COR-L47 (cell line): ENCODE measurements around the gene SPATA24.
"Not testable (repeated sequence)": the region's sequence is repeated elsewhere in the genome, so short reads cannot be mapped to it uniquely, and the experiment has no call there.

ENCODE experiments used
- DNase-seq: peaks from one replicate; lab custom pipeline; 2025; lab: John Stamatoyannopoulos, UW

The SPATA24 gene

DNA sequence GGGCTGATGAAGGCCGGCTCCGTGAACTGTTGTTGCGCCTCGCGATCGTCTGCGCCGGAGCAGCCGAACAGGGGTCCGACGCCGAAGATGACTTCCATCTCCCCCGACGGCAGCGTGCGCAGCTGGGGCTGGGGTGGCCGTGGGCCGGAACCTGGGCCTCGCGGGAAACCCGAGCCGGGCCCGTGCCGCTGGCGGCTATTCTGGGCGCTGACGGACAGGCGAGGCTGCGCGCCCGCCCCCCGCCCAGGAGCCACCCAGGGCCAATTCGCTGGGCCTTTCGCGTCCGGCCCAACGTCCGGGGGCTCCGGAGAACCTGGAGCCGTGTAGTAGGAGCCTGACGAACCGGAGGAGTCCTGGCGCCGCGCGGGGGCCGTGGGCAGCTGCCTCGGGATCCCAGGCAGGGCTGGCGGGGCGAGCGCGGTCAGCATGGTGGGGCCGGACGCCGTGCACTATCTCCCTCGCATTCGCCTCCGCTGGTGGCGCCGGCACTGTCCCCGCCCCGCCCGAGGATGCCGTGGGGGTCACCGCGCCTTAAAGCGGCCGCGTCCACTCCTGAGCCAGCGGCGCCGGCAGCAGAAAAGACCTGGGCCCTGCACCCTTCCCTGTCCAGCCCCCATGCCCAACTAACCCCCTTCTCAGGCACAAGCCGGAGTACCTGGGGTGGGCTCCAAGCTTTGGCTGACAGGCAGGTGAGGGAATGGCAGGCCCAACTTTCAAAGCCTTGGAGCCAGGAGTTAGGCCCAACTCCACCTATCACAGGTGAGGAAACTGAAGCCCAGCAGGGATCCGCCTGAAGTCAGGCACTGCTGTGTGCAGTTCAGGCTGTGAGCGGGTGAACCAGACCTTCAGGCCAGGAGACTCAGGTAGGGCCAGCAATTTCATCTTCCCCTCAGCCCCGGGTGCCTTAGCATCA lies 9.0 kb downstream of the SPATA24 start, which contains the start of gene PROB1:
Gene PROB1 (minus strand): TSS at position 451 of the 913 bp plus-strand sequence. CDS start 23 bp downstream, at position 428.
- DNase-seq = no peak

DNA sequence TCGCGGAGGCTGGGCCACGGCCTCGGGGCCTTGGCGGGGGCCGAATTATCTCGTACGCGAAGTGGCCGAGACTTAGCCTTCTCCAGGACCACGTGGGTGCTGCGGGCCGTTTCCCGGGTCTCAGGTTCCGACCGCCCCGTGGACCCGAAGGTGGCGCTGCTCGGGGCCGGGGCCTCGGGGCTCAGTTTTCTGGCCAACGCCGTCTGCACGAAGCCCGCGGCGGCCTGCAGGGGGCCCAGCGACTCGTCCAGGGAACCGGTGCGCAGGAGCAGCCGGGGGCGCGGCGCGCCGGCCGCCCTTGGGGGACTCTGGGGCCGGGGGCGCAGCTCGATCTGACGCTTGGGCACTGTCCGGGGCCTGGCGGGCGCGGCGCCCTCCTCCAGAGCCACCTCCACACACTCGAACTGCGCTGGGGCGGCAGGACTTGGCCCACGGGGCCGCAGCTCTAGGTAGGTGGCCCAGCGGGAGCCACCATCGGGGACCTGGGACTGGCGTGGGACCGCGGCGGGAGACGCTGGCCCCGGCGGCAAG lies 9.7 kb downstream of the SPATA24 start:
- peak; percentile 27 for DNase-seq

GRCh38 chr5:139393497-139394122 lies 10.3 kb downstream of the SPATA24 start:
- DNase-seq = no peak

GRCh38 chr5:139392678-139393496 lies 11.0 kb downstream of the SPATA24 start:
- DNase-seq = peak; percentile 78

- DNase-seq = no peak
Observed at GRCh38 chr5:139392324-139392677, 11.6 kb downstream of the SPATA24 start.

- no peak for DNase-seq
Observed at GRCh38 chr5:139391570-139392323, 12.1 kb downstream of the SPATA24 start.

DNA sequence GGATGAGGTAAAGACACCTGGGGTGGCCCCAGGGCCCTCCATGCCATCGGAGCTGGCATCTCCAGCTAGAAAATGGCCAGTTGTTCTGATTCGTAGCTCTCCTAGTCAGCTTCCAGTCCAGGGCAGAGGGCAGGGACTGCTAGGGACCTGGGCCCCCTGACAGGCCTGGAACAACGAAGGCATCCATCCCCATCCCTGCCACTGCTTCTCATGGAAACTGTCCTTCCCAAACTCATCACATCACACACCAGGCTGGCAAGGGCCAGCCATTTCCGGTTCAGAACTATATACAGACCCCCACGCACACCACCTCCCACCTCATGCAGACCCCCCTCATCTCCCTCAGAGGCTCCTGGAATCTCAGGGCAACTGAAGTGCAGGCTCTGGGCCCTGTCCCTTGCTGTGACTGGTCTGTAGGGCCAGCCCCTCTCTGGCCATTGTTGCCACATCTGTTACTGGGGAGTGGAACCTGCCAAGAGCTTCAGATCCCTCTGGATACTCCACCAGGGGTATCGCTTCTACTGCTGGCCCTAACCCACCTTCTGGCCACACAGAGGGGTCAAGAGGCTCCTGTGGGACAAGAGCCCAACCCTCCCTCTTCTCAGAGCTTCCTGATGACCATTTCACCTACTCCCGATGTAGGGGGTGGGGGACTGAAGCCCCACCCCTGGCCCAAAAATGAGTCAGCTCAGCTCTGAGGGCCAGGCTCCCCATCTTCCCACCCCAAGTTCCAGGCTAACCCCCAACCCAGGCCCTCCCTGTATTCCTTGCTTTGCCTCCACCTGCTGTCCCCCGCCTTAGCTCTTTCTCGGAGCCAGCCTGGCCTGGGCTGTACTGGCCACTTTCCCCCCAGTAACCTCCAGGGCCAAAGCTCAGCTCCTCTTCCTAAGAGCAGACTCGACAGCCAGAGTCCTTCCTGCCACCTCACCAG lies 13.0 kb downstream of the SPATA24 start:
- DNase-seq = no peak

DNA sequence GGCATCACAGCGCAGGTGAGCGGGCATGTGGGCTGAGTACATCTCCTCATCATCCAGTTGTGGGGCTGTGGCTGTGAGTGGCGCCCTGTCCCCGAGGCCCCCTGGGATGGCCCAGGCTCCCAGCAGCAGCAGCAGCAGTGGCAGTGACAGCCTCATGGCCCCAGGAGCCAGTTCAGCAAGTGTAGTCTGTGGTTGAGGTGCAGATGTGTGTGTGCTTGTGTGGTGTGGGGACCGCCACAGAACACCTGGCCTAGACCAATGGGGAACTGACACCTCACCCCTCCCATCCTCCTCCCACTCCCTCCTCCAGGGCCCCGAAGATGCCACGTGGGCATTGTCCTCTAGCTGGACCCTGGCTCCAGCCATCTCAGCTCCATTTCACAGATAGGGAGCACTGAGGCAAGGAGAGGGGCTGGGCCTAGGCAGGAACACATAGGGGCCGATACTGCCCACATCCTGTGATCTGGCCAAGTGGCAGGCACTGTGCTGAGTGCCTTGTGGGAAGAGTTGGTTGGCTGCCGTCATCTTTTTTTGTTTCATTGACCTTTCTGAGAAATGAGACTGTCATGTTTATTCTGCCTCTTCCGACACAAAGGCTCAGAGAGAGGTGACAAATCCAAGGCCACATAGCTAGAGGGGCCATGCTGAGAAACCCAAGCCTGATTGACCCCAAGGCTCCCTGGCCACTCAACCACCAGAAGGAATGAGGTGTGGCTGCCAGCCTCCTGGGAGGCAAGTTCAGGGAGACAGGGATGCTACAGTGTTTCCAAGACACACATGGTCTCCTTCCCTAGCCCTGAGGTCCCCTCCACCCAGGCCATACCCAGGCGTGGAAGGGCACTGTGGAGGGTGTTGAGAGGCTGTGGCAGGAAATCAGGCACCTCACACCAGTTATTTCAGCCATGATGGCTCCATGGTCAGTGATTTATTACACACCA lies 13.9 kb downstream of the SPATA24 start, which contains the start of gene MZB1:
Gene MZB1 (minus strand): TSS at position 213 of the 938 bp plus-strand sequence. CDS start 57 bp downstream, at position 156.
- no peak for DNase-seq

DNA sequence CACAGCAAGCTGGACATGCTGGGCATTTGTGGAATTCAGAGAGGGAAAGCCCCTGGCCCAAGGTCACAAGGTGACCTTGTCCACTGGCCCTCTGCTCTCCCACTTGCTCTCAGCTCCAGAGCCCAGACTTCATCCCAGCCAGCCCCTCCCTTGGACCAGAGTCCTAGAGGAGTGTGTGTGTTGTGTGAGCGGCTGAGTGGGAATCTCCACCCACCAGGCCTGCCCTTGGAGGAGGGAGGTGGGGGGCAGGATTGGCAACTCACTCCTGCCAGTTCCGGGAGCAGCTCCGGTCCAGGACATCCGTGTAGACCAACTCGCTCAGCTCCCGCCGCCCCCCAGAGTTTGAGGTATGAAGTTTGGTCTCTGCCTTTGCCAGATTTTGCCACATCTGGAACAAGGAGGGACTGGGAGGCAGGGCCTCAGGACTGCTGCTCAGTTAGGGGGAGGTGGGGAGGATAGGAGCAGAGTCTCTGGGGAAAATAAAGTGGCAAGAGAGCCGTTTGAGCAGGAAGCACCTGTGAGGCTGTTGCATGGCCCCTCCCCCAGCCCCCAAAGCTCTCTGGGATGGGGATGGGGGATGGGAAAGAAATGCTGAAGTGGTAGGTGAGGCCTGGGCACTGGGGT lies 15.6 kb downstream of the SPATA24 start:
- no peak for DNase-seq

DNA sequence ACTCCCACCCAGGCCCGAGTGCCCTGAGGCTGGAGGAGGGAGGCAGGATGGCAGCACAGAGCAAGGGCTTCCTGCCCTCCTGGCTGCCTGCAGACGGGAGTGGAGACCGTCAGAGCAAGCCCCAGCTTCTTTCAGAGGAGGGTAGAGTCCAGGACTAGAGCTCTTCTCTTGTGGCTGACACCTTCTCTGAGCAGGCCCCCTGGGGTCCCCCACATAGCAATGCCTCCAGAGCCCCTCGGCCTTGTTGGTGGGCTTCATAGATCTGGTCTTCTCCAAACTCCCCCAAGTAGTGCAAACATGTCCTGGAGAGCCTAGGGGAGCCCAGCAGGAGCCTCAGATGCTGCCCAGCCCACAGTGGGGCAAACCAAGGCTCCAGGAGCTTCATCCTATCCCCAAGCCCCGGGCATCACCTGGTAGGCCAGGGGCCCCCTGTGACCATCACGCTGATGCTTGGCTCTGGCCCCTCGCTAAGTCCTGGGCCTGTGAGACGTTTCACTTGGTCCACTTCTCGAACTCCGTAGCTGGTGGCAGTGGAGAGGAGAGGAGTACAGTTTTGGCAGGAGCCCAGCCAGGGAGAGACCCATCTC lies 16.2 kb downstream of the SPATA24 start:
- no peak for DNase-seq

GRCh38 chr5:139386956-139387355 lies 16.9 kb downstream of the SPATA24 start:
- DNase-seq = not testable (repeated sequence)

- no peak for DNase-seq
Observed at GRCh38 chr5:139386050-139386438, 17.8 kb downstream of the SPATA24 start.

DNA sequence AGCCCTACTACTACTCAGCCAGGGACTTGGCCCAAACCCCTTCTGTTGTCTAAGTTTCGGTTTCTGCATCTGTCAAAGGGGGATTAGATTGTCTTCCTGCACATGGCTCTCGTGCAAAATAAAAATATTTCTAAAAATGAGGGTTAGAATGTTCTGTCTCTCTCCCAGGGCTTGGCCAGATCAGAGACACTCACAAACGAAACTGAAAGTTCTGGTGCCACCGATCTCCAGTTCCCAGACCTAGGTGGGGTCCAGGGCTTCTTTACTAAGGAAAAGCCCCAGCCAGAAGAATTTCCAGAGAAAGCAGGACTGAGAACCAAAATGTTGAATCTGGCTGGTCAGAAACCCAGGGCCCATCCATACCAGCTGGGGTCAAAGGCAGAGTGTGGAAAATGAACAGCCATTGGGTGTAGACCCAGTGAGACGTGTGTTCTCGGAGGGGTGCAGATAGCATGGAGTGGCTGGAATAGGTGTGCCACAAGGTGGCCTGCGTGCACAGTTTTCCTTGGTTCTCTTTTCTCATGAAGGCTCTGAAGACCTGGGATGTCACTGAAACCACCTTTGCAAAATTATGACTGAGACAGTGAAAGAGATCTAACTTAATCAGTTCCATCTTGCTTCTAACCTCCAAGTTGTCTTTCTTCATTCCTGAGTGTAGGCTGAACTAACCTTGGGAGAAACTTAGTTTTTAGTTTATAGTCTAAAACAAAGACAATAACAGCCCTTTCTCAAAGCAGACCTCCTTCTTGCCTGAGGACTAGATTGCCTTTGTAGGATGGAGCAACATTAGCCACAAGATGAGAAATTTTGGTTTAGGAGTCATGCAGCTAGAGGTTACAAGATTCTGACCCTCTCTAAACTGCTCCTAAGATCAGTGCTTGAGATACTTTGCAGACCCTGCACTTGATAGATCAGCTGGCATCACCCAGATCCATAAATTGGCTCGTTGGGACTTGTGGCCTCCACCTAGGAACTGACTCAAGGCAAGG lies 18.5 kb downstream of the SPATA24 start:
- DNase-seq = no peak

GRCh38 chr5:139384591-139385051 lies 19.3 kb downstream of the SPATA24 start:
- no peak for DNase-seq

- DNase-seq = no peak
Observed at GRCh38 chr5:139383993-139384590, 19.8 kb downstream of the SPATA24 start.

GRCh38 chr5:139383275-139383992 lies 20.5 kb downstream of the SPATA24 start, which contains the start of gene SLC23A1:
SLC23A1 (minus strand) TSS chr5:139383297; CDS start chr5:139383253, 44 bp downstream.
- DNase-seq = no peak
